HG03469 (cell line): ENCODE results near the gene PTPN2.

Experiments used
- ATAC-seq: cut with Tn5 transposase; IDR thresholded peaks from one replicate; pipeline ENCODE4 v1.9.1; 2021; ENCODE audit warnings: mild to moderate bottlenecking, moderate library complexity, moderate number of reproducible peaks; ENCODE audit not compliant: unreplicated experiment

Gene PTPN2

GRCh38 chr18:12750076-12750714 is 133.8 kb downstream of the PTPN2 start:
- ATAC-seq, result no peak

GRCh38 chr18:12749121-12749520 is 134.9 kb downstream of the PTPN2 start:
- no peak for ATAC-seq

- no peak for ATAC-seq
Observed at GRCh38 chr18:12748671-12749070, 135.4 kb downstream of the PTPN2 start.

DNA sequence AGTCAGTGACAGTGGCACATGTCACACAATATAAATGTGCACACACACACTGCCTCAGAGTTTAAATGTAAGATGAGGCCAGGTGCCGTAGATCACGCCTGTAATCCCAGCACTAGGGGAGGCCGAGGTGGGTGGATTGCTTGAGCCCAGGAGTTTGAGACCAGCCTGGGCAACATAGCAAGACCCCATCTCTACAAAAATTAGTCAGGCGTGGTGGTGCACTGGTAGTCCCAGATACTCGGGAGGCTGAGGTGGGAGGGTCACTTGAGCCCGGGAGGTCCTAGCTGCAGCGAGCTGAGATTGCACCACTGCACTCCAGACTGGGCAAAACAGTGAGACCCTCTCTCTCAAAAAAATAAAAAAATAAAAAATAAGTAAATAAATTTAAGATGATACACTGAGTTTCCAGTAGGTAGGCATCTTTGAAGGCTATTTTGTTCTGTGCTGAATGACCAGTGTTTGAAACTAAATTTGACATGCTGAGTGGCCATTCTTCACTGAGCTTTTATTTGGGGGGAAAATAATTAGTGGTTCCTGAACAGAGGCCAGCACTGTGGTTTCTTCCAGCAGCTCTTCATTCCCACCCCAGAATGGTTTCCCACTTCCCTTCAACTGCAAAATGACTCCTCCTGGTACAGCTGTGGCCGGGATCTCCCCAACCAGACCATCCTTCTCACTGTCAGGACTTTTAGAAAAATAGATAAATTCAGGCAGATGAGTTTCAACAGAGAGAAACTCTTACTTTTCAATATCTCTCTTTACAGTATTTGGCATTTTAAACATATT is 136.3 kb downstream of the PTPN2 start:
- ATAC-seq, result no peak

GRCh38 chr18:12745095-12745795 is 138.8 kb downstream of the PTPN2 start:
- no peak for ATAC-seq

- ATAC-seq, result no peak
Observed at GRCh38 chr18:12744103-12744502, 139.9 kb downstream of the PTPN2 start.

DNA sequence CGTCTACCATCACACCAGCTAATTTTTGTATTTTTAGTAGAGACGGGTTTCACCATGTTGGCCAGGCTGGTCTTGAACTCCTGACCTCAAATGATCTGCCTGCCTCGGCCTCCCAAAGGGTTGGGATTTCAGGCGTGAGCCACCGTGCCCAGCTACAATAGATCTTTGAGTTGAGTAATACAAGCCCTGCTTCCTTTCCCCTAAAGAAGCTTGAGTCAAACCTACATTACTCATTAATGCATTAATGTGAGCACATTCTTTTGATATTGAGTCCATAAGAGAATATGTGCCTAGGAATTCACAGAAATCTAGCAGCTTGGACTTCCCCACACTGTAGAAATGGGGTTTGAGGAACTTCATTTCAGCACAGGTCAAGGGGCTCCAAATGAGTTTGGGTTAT is 141.6 kb downstream of the PTPN2 start:
- ATAC-seq, result no peak
